Spleen (tissue), 11 donors: ENCODE data around the gene PATZ1. TPM values are rescaled to one million over a fixed set of nuclear protein-coding genes. Genes with fewer than 3 reads are reported as not detected.

ENCODE experiments used
- DNase-seq: peaks from one replicate; pipeline ENCODE4 v3.0.0-alpha.2; 2020
- H3K27ac ChIP-seq, 8 donors: fragments of 200-600 bp; sonication (generic) in 7 of 8; 1 replicate in 4 of 8; 2 replicates in 4 of 8; pipeline versions ENCODE4 v1.5.0 to v1.8.0; 2016 to 2021; ENCODE audit warnings: inconsistent platforms in 4 of 8, mild to moderate bottlenecking in 4 of 8, moderate library complexity in 1 of 8
- H3K27me3 ChIP-seq, 7 donors: fragments of 200-600 bp; sonication (generic) in 6 of 7; replicated peaks in 1 of 7; 1 replicate in 4 of 7; 2 replicates in 3 of 7; pipeline versions ENCODE4 v1.5.0 to v1.8.0; 2016 to 2021; ENCODE audit warnings: inconsistent platforms in 3 of 7, mild to moderate bottlenecking in 1 of 7
- H3K36me3 ChIP-seq, 6 donors: fragments of 200-600 bp; sonication (generic) in 5 of 6; 1 replicate in 4 of 6; 2 replicates in 2 of 6; pipeline versions ENCODE4 v1.5.0 to v1.8.0; 2016 to 2021; ENCODE audit warnings: inconsistent platforms in 2 of 6
- H3K4me1 ChIP-seq, 6 donors: fragments of 200-600 bp; sonication (generic) in 5 of 6; 1 replicate in 3 of 6; 2 replicates in 3 of 6; pipeline versions ENCODE4 v1.5.0 to v1.8.0; 2016 to 2021; ENCODE audit warnings: inconsistent platforms in 3 of 6
- H3K4me3 ChIP-seq, 8 donors: fragments of 200-600 bp; sonication (generic) in 7 of 8; 1 replicate in 4 of 8; 2 replicates in 4 of 8; pipeline versions ENCODE4 v1.5.0 to v1.8.0; 2016 to 2021; ENCODE audit warnings: inconsistent platforms in 4 of 8, mild to moderate bottlenecking in 4 of 8, moderate library complexity in 2 of 8
- H3K9me3 ChIP-seq, 8 donors: fragments of 200-600 bp; sonication (generic) in 7 of 8; 1 replicate in 4 of 8; 2 replicates in 4 of 8; pipeline versions ENCODE4 v1.5.0 to v1.8.0; 2016 to 2021; ENCODE audit warnings: inconsistent platforms in 4 of 8
- CTCF ChIP-seq, 11 experiments: fragments of 200-600 bp in 7 of 11; fragments of 450-650 bp in 4 of 11; sonication (generic) in 4 of 11; IDR thresholded peaks in 8 of 11; conservative IDR thresholded peaks in 3 of 11; 1 replicate in 7 of 11; 2 replicates in 4 of 11; pipeline versions ENCODE4 v1.4.0 to v1.8.0; 2016 to 2021; ENCODE audit warnings: antibody characterized with exemption in 11 of 11, inconsistent platforms in 4 of 11, mild to moderate bottlenecking in 1 of 11
- POLR2A ChIP-seq, 3 donors: fragments of 450-650 bp; IDR thresholded peaks; one replicate each; pipeline ENCODE4 v1.5.1; 2017; ENCODE audit warnings: antibody characterized with exemption in 3 of 3, mild to moderate bottlenecking in 1 of 3
- POLR2AphosphoS5 ChIP-seq, 3 donors: sonication (generic); formaldehyde crosslinking; IDR thresholded peaks; one replicate each; pipeline ENCODE4 v1.5.1; 2017; ENCODE audit warnings: antibody characterized with exemption in 3 of 3
- WGBS, 5 donors: extraction: QIAGEN DNeasy Blood & Tissue Kit in 3 of 5; methylation state at CpG; one replicate each; pipeline versions ENCODE4 v1.1.5 to v1.1.7; 2013 to 2018; 5-methylcytosine and 5-hydroxymethylcytosine counted together
- intact Hi-C: fragments of 100-400 bp; cut with DNase I; formaldehyde crosslinking; loops from one replicate; pipeline ENCODE4 v1.15.0; 2023; ENCODE audit warnings: low total_unique reads
- polyA plus RNA-seq, 3 donors: library from polyadenylated mRNA; stranded (reverse); fragments of 200-250 nt; gene quantifications; one replicate each; pipeline ENCODE4 v1.2.1, GENCODE V29; 2013
- total RNA-seq, 7 donors: library from RNA; depleted of rRNA in 3 of 7; stranded (reverse); fragments of >200 nt in 3 of 7; fragmentation: NEBNext Ultra II Directional in 4 of 7; extraction: Animal tissue kit (Norgen Biotek cat#: 25700) in 4 of 7; gene quantifications; one replicate each; pipeline versions ENCODE4 v1.1.0 to v1.2.1, GENCODE V29; 2016 to 2021
- donor health status: healthy with polysubstance abuse.
- donor health status: DM: no; HTN: no; CAD: no; lungs with moderate emphysema.
- donor health status: DM: no; HTN: no; CAD: no.
- donor health status: Bipolar disorder and iron deficiency.
- donor health status: healthy.
- donor health status: DM: no; HTN: no; CAD: no.
- donor health status: DM: yes; HTN: yes; CAD: no.

The PATZ1 gene
- total and polyA plus RNA-seq, 10 donors = 19.8 to 36.9 (median 27.7) TPM

GRCh38 chr22:31334329-31334728 is 11.8 kb downstream of the PATZ1 start:
- Histone ChIP-seq H3K9me3 (no peaks in the 10 kb centered on the region), H3K4me1 (peaks cover 0 to 37% (median 3%) of the 10 kb centered on the region in 6 donors), H3K27me3 (no peaks in the 10 kb centered on the region), H3K27ac (no peak overlapping the region), H3K36me3 (peaks cover 0 to 100% (median 84%) of the 10 kb centered on the region in 6 donors), H3K4me3 (no peak overlapping the region)
- WGBS, 5 donors = 79 to 96% (median 90%) methylated on average over 4 to 5 of the region's 5 CpGs
- TF ChIP-seq CTCF (IDR thresholded peaks at IDR 0.05 in 8 of 11, conservative IDR thresholded peaks at IDR 0.05 in 3 of 11) (no peak), POLR2A (IDR thresholded peaks at IDR 0.05) (no peak), POLR2AphosphoS5 (IDR thresholded peaks at IDR 0.05) (no peak)
- intact Hi-C loops = no loop called here
- DNase-seq = no peak

GRCh38 chr22:31333641-31334040 is 12.5 kb downstream of the PATZ1 start:
- H3K36me3 ChIP-seq = peaks cover 0 to 100% (median 90%) of the 10 kb centered on the region in 6 donors
- 89 to 92% (median 90%) methylated on average over 2 of the region's 2 CpGs for WGBS, 5 donors
- DNase-seq = no peak

GRCh38 chr22:31332886-31333285 is 13.3 kb downstream of the PATZ1 start:
- H3K9me3 ChIP-seq = no peaks in the 10 kb centered on the region
- H3K4me1 ChIP-seq = peaks cover 0 to 22% (median 0%) of the 10 kb centered on the region in 6 donors
- H3K4me3 ChIP-seq = no peak overlapping the region
- DNase-seq = no peak
- intact Hi-C loops = no loop called here
- H3K36me3 ChIP-seq = peaks cover 0 to 100% (median 92%) of the 10 kb centered on the region in 6 donors
- 68 to 89% (median 77%) methylated on average over 1 of the region's 1 CpG for WGBS, 5 donors
- no peak for TF ChIP-seq CTCF (IDR thresholded peaks at IDR 0.05 in 8 of 11, conservative IDR thresholded peaks at IDR 0.05 in 3 of 11)
- no peak for TF ChIP-seq POLR2AphosphoS5 (IDR thresholded peaks at IDR 0.05)
- no peak for TF ChIP-seq POLR2A (IDR thresholded peaks at IDR 0.05)
- H3K27ac ChIP-seq = no peak overlapping the region
- no peaks in the 10 kb centered on the region for H3K27me3 ChIP-seq

More at GRCh38 chr22:31333641-31334040, 12.5 kb downstream of the PATZ1 start:
- TF ChIP-seq CTCF (IDR thresholded peaks at IDR 0.05 in 8 of 11, conservative IDR thresholded peaks at IDR 0.05 in 3 of 11) (no peak), POLR2A (IDR thresholded peaks at IDR 0.05) (no peak), POLR2AphosphoS5 (IDR thresholded peaks at IDR 0.05) (no peak)
- Histone ChIP-seq H3K4me3 (no peak overlapping the region), H3K27ac (no peak overlapping the region), H3K27me3 (no peaks in the 10 kb centered on the region), H3K4me1 (peaks cover 0 to 30% (median 2%) of the 10 kb centered on the region in 6 donors), H3K9me3 (no peaks in the 10 kb centered on the region)
- intact Hi-C loops = no loop called here

- no peak for TF ChIP-seq CTCF (IDR thresholded peaks at IDR 0.05 in 8 of 11, conservative IDR thresholded peaks at IDR 0.05 in 3 of 11)
- no peak for TF ChIP-seq POLR2A (IDR thresholded peaks at IDR 0.05)
- TF ChIP-seq POLR2AphosphoS5 (IDR thresholded peaks at IDR 0.05) = no peak
- no peaks in the 10 kb centered on the region for H3K9me3 ChIP-seq
Measured at GRCh38 chr22:31332010-31332409, 14.1 kb downstream of the PATZ1 start.

More at GRCh38 chr22:31332010-31332409, 14.1 kb downstream of the PATZ1 start:
- intact Hi-C loops = no loop called here
- 84 to 94% (median 88%) methylated on average over 8 of the region's 8 CpGs for WGBS, 5 donors
- no peak overlapping the region for H3K4me3 ChIP-seq
- no peaks in the 10 kb centered on the region for H3K27me3 ChIP-seq
- peaks cover 0 to 22% (median 0%) of the 10 kb centered on the region in 6 donors for H3K4me1 ChIP-seq
- DNase-seq = no peak
- H3K36me3 ChIP-seq = peaks cover 0 to 100% (median 93%) of the 10 kb centered on the region in 6 donors
- no peak overlapping the region for H3K27ac ChIP-seq
